Measurements from ENCODE around the gene RNF149. TPM values are rescaled to one million over a fixed set of nuclear protein-coding genes. Genes with fewer than 3 reads are reported as not detected.

The RNF149 gene
- total RNA-seq (2022; extraction: Qiagen RNA extraction; ENCODE audit: low read depth), result 34.1 to 44.0 TPM (median 41.2 TPM) in 5 replicates

GRCh38 chr2:101308432-101309210 is at the start of gene RNF149:
RNF149 (minus strand) TSS chr2:101308701; CDS start chr2:101308588, 113 bp downstream.

GRCh38 chr2:101252408-101253012 is 56.0 kb downstream of the RNF149 start, which contains the start of gene CNOT11:
CNOT11 (plus strand) TSS chr2:101252886; CDS start chr2:101252965, 79 bp downstream.

Other genes with a start within 250 kb of the RNF149 start
- gene TBC1D8, start 157.3 kb downstream of the RNF149 start, total RNA-seq (2022; extraction: Qiagen RNA extraction; ENCODE audit: low read depth), result 26.2 to 40.4 TPM (median 35.5 TPM) in 5 replicates
- 39.6 to 46.9 TPM (median 41.9 TPM) in 5 replicates for gene CNOT11, start 55.8 kb downstream of the RNF149 start, total RNA-seq (2022; extraction: Qiagen RNA extraction; ENCODE audit: low read depth)
- 5.9 to 9.7 TPM (median 7.8 TPM) in 5 replicates for gene CREG2, start 78.8 kb upstream of the RNF149 start, total RNA-seq (2022; extraction: Qiagen RNA extraction; ENCODE audit: low read depth)
- gene RFX8, start 166.4 kb upstream of the RNF149 start, total RNA-seq (2022; extraction: Qiagen RNA extraction; ENCODE audit: low read depth), result not detected in 5 replicates

Data from A549 treated with CpdA at 1 μM for 4 hours (cell line).